GM19025 (cell line): ENCODE measurements around the gene DAPK1.
A peak's percentile ranks its signal among the peaks of the same experiment; 100 is the strongest.

Experiments
- ATAC-seq: cut with Tn5 transposase; IDR thresholded peaks from one replicate; pipeline ENCODE4 v1.9.1; 2021; ENCODE audit warnings: mild to moderate bottlenecking, low read depth, moderate library complexity; ENCODE audit not compliant: unreplicated experiment

The DAPK1 gene

GRCh38 chr9:87564791-87565241 lies 67.1 kb downstream of the DAPK1 start:
- ATAC-seq = no peak

GRCh38 chr9:87567001-87567400 lies 69.3 kb downstream of the DAPK1 start:
- ATAC-seq = no peak

- no peak for ATAC-seq
These were observed 69.9 kb downstream of the DAPK1 start for GRCh38 chr9:87567571-87567970.

GRCh38 chr9:87567983-87568382 lies 70.3 kb downstream of the DAPK1 start:
- ATAC-seq = no peak

- ATAC-seq = no peak
These were observed 70.7 kb downstream of the DAPK1 start for GRCh38 chr9:87568401-87568800.

- no peak for ATAC-seq
These were observed 71.4 kb downstream of the DAPK1 start for GRCh38 chr9:87569008-87569509.

- no peak for ATAC-seq
These were observed 71.9 kb downstream of the DAPK1 start for GRCh38 chr9:87569518-87569917.

GRCh38 chr9:87570000-87570908 lies 72.6 kb downstream of the DAPK1 start:
- ATAC-seq = peak; percentile 64

- ATAC-seq = no peak
These were observed 75.1 kb downstream of the DAPK1 start for GRCh38 chr9:87572719-87573118.

GRCh38 chr9:87573841-87574342 lies 76.2 kb downstream of the DAPK1 start:
- no peak for ATAC-seq

GRCh38 chr9:87577746-87578145 lies 80.1 kb downstream of the DAPK1 start:
- ATAC-seq = no peak

- ATAC-seq = no peak
These were observed 81.0 kb downstream of the DAPK1 start for GRCh38 chr9:87578625-87579024.

GRCh38 chr9:87579781-87580541 lies 82.3 kb downstream of the DAPK1 start:
- no peak for ATAC-seq

GRCh38 chr9:87580941-87581438 lies 83.3 kb downstream of the DAPK1 start:
- ATAC-seq = no peak

- no peak for ATAC-seq
These were observed 83.8 kb downstream of the DAPK1 start for GRCh38 chr9:87581513-87581912.

GRCh38 chr9:87581949-87582637 lies 84.4 kb downstream of the DAPK1 start:
- no peak for ATAC-seq

- no peak for ATAC-seq
These were observed 86.7 kb downstream of the DAPK1 start for GRCh38 chr9:87584326-87584725.

- no peak for ATAC-seq
These were observed 87.6 kb downstream of the DAPK1 start for GRCh38 chr9:87585123-87585855.

GRCh38 chr9:87586731-87587355 lies 89.2 kb downstream of the DAPK1 start:
- ATAC-seq = no peak
